HepG2 (cell line): ENCODE results near the gene TMEM222. TPM values are rescaled to one million over a fixed set of nuclear protein-coding genes. Genes with fewer than 3 reads are reported as not detected.

Experiments used
- CTCF ChIP-seq: sonication (generic); formaldehyde crosslinking; IDR thresholded peaks from 2 replicates; pipeline ENCODE4 v1.5.0; 2020; ENCODE audit warnings: mild to moderate bottlenecking, missing genetic modification reagents, moderate library complexity
- ESRRA ChIP-seq: sonication (generic); formaldehyde crosslinking; IDR thresholded peaks from 2 replicates; pipeline ENCODE4 v1.5.1; 2020; ENCODE audit warnings: mild to moderate bottlenecking, low read depth, missing genetic modification reagents
- GMEB1 ChIP-seq: sonication (generic); formaldehyde crosslinking; IDR thresholded peaks from 2 replicates; pipeline ENCODE4 v1.5.1; 2020; ENCODE audit warnings: missing genetic modification reagents, mild to moderate bottlenecking, borderline replicate concordance
- HINFP ChIP-seq: sonication (generic); formaldehyde crosslinking; IDR thresholded peaks from 2 replicates; pipeline ENCODE4 v1.4.0; 2020; ENCODE audit warnings: low read depth, mild to moderate bottlenecking, missing genetic modification reagents
- JUN ChIP-seq: sonication (generic); formaldehyde crosslinking; IDR thresholded peaks from 2 replicates; pipeline ENCODE4 v1.4.0; 2020; ENCODE audit warnings: mild to moderate bottlenecking, missing genetic modification reagents
- KDM1A ChIP-seq: IDR thresholded peaks from 2 replicates; pipeline ENCODE4 v1.6.1; 2016; ENCODE audit warnings: missing compliant biosample characterization
- MED13 ChIP-seq: sonication (generic); formaldehyde crosslinking; IDR thresholded peaks from 2 replicates; pipeline ENCODE4 v1.5.0; 2020; ENCODE audit warnings: missing genetic modification reagents
- NR2C2 ChIP-seq: sonication (generic); formaldehyde crosslinking; IDR thresholded peaks from 2 replicates; pipeline ENCODE4 v1.4.0; 2020; ENCODE audit warnings: missing genetic modification reagents, mild to moderate bottlenecking, moderate library complexity, borderline replicate concordance
- PCBP1 ChIP-seq: fragments of 200-400 bp; formaldehyde crosslinking; IDR thresholded peaks from 2 replicates; pipeline ENCODE4 v1.6.1; 2017; ENCODE audit warnings: mild to moderate bottlenecking, low read depth, low read length, borderline replicate concordance
- RXRA ChIP-seq: sonication (generic); formaldehyde crosslinking; IDR thresholded peaks from 2 replicates; pipeline ENCODE4 v1.5.1; 2020; ENCODE audit warnings: missing genetic modification reagents
- TFDP2 ChIP-seq: sonication (generic); formaldehyde crosslinking; IDR thresholded peaks from 2 replicates; pipeline ENCODE4 v1.4.0; 2020; ENCODE audit warnings: missing genetic modification reagents
- THYN1 ChIP-seq: sonication (generic); formaldehyde crosslinking; IDR thresholded peaks from 2 replicates; pipeline ENCODE4 v1.8.1; 2023; ENCODE audit warnings: low read depth, mild to moderate bottlenecking, moderate library complexity, missing genetic modification reagents, borderline replicate concordance
- ZBTB20 ChIP-seq: sonication (generic); formaldehyde crosslinking; IDR thresholded peaks from 2 replicates; pipeline ENCODE4 v1.8.1; 2023; ENCODE audit warnings: missing genetic modification reagents, low read depth, mild to moderate bottlenecking, borderline replicate concordance
- ZBTB38 ChIP-seq: sonication (generic); formaldehyde crosslinking; IDR thresholded peaks from 2 replicates; pipeline ENCODE4 v1.5.1; 2020; ENCODE audit warnings: mild to moderate bottlenecking, missing genetic modification reagents
- ZFP36L1 ChIP-seq: sonication (generic); formaldehyde crosslinking; IDR thresholded peaks from 2 replicates; pipeline ENCODE4 v1.8.0; 2022; ENCODE audit warnings: mild to moderate bottlenecking, missing genetic modification reagents, moderate library complexity
- ZFP82 ChIP-seq: sonication (generic); formaldehyde crosslinking; IDR thresholded peaks from 2 replicates; pipeline ENCODE4 v1.5.1; 2020; ENCODE audit warnings: mild to moderate bottlenecking, missing genetic modification reagents, borderline replicate concordance
- ZNF20 ChIP-seq: sonication (generic); formaldehyde crosslinking; IDR thresholded peaks from 2 replicates; pipeline ENCODE4 v1.4.0; 2020; ENCODE audit warnings: mild to moderate bottlenecking, moderate library complexity, missing genetic modification reagents
- ZNF207 ChIP-seq: fragments of 450-650 bp; IDR thresholded peaks from 2 replicates; pipeline ENCODE4 v1.6.1; 2016; ENCODE audit warnings: antibody characterized with exemption, borderline replicate concordance
- ZNF572 ChIP-seq: sonication (generic); formaldehyde crosslinking; IDR thresholded peaks from 2 replicates; pipeline ENCODE4 v1.5.1; 2020; ENCODE audit warnings: mild to moderate bottlenecking, missing genetic modification reagents
- ZNF607 ChIP-seq: sonication (generic); formaldehyde crosslinking; IDR thresholded peaks from 2 replicates; pipeline ENCODE4 v1.5.1; 2020; ENCODE audit warnings: missing genetic modification reagents, mild to moderate bottlenecking, borderline replicate concordance
- ZNF704 ChIP-seq: sonication (generic); formaldehyde crosslinking; IDR thresholded peaks from 2 replicates; pipeline ENCODE4 v1.8.1; 2023; ENCODE audit warnings: mild to moderate bottlenecking, inconsistent platforms, moderate library complexity, missing genetic modification reagents, borderline replicate concordance
- polyA plus RNA-seq, 8 experiments: library from polyadenylated mRNA; depleted of rRNA in 3 of 8; stranded (reverse) in 7 of 8; unstranded in 1 of 8; fragments of >200 nt; fragmentation: Illumina TruSeq in 4 of 8; extraction: Trizol in 4 of 8; gene quantifications; 2 replicates each; pipeline versions ENCODE4 v1.2.1 to v1.2.3, GENCODE V29; 2011 to 2016; ENCODE audit warnings: low read depth in 4 of 8, missing spikeins in 1 of 8, mixed read lengths in 1 of 8; ENCODE audit not compliant: insufficient read depth in 1 of 8
- total RNA-seq, 5 experiments: library from RNA; depleted of rRNA; stranded (reverse); fragments of >200 nt; fragmentation: Illumina TruSeq; extraction: Trizol; gene quantifications; 2 replicates each; pipeline ENCODE4 v1.2.3, GENCODE V29; 2016; ENCODE audit warnings: low read depth in 1 of 5

Gene TMEM222
- total and polyA plus RNA-seq, 2 of the 13 experiments (the other 11 are each of a cell fraction or from before 2014, with no cell fraction given), result 22.7 to 29.6 TPM

- TF ChIP-seq ZBTB38 (CRISPR knock-in tag) (0 out of 2 replicates have a peak, but pooled peaks have one; percentile 14), THYN1 (CRISPR knock-in tag) (no peak), PCBP1 (no peak), ZNF20 (CRISPR knock-in tag) (no peak), ZNF607 (CRISPR knock-in tag) (0 out of 2 replicates have a peak, but pooled peaks have one; percentile 23), ZNF207 (no peak), RXRA (CRISPR knock-in tag) (0 out of 2 replicates have a peak, but pooled peaks have one; percentile 53), ZNF572 (CRISPR knock-in tag) (no peak), ZNF704 (CRISPR knock-in tag) (no peak), MED13 (no peak), ZFP36L1 (CRISPR knock-in tag) (no peak), NR2C2 (no peak), JUN (CRISPR knock-in tag) (no peak), ZFP82 (CRISPR knock-in tag) (no peak), ESRRA (CRISPR knock-in tag) (no peak), TFDP2 (CRISPR knock-in tag) (peak; percentile 50), HINFP (CRISPR knock-in tag) (no peak), KDM1A (no peak), GMEB1 (peak; percentile 16; the same call in 1 of the 2 replicates), CTCF (CRISPR knock-in tag) (peak; percentile 54), ZBTB20 (CRISPR knock-in tag) (no peak)
Measured at GRCh38 chr1:27366411-27367159, 44.6 kb downstream of the TMEM222 start, which contains the start of gene MAP3K6 (continued).
